Measurements from ENCODE around the gene CPB2.

- TF ChIP-seq CTCF (IDR thresholded peaks at IDR 0.05; ENCODE audit: low read depth, low read length), result no peak
- no peak for TF ChIP-seq EZH2phosphoT487 (IDR thresholded peaks at IDR 0.05; ENCODE audit: low read depth)
These were observed 7.8 kb downstream of the CPB2 start for GRCh38 chr13:46097015-46097414.

Measured in OCI-LY3 (cell line).